Measurements from ENCODE around the gene GSX1.
"Not testable (repeated sequence)": the region's sequence is repeated elsewhere in the genome, so short reads cannot be mapped to it uniquely, and the experiment has no call there.

The GSX1 gene

GRCh38 chr13:27794368-27794691 is 2.0 kb downstream of the GSX1 start:
- no peak for DNase-seq (ENCODE audit: low read depth in 2 of 2)

GRCh38 chr13:27794921-27795717 is 2.8 kb downstream of the GSX1 start:
- DNase-seq (ENCODE audit: low read depth in 2 of 2) = no peak

- no peak for DNase-seq (ENCODE audit: low read depth in 2 of 2)
Observed at GRCh38 chr13:27795718-27796019, 3.4 kb downstream of the GSX1 start.

- no peak for DNase-seq (ENCODE audit: low read depth in 2 of 2)
Observed at GRCh38 chr13:27796544-27797227, 4.4 kb downstream of the GSX1 start.

- no peak for DNase-seq (ENCODE audit: low read depth in 2 of 2)
Observed at GRCh38 chr13:27797228-27797624, 4.9 kb downstream of the GSX1 start.

GRCh38 chr13:27806744-27807387 is 14.6 kb downstream of the GSX1 start:
- no peak for DNase-seq (ENCODE audit: low read depth in 2 of 2)

GRCh38 chr13:27808851-27809550 is 16.7 kb downstream of the GSX1 start:
- DNase-seq (ENCODE audit: low read depth in 2 of 2) = no peak

- no peak for DNase-seq (ENCODE audit: low read depth in 2 of 2)
Observed at GRCh38 chr13:27810009-27810408, 17.7 kb downstream of the GSX1 start.

- DNase-seq (ENCODE audit: low read depth in 2 of 2) = no peak
Observed at GRCh38 chr13:27810461-27810860, 18.2 kb downstream of the GSX1 start.

GRCh38 chr13:27813826-27814225 is 21.5 kb downstream of the GSX1 start:
- DNase-seq (ENCODE audit: low read depth in 2 of 2) = no peak

- DNase-seq (ENCODE audit: low read depth in 2 of 2) = not testable (repeated sequence)
Observed at GRCh38 chr13:27817832-27818231, 25.5 kb downstream of the GSX1 start.

GRCh38 chr13:27820524-27821482 is 28.5 kb downstream of the GSX1 start:
- no peak for DNase-seq (ENCODE audit: low read depth in 2 of 2)

GRCh38 chr13:27821566-27821965 is 29.3 kb downstream of the GSX1 start:
- no peak for DNase-seq (ENCODE audit: low read depth in 2 of 2)

GRCh38 chr13:27822258-27822872 is 30.1 kb downstream of the GSX1 start:
- DNase-seq (ENCODE audit: low read depth in 2 of 2) = no peak

- no peak for DNase-seq (ENCODE audit: low read depth in 2 of 2)
Observed at GRCh38 chr13:27822873-27823311, 30.6 kb downstream of the GSX1 start.

- no peak for DNase-seq (ENCODE audit: low read depth in 2 of 2)
Observed at GRCh38 chr13:27824121-27824520, 31.8 kb downstream of the GSX1 start.

GRCh38 chr13:27825072-27825471 is 32.8 kb downstream of the GSX1 start:
- DNase-seq (ENCODE audit: low read depth in 2 of 2) = no peak

- peak; percentile 34 to 38 for DNase-seq (ENCODE audit: low read depth in 2 of 2)
Observed at GRCh38 chr13:27826379-27827353, 34.4 kb downstream of the GSX1 start.

GRCh38 chr13:27827646-27828045 is 35.4 kb downstream of the GSX1 start:
- no peak for DNase-seq (ENCODE audit: low read depth in 2 of 2)

- DNase-seq (ENCODE audit: low read depth in 2 of 2) = no peak
Observed at GRCh38 chr13:27830010-27830409, 37.7 kb downstream of the GSX1 start.
